Smooth muscle cell (in vitro differentiated cells): ENCODE measurements around the gene ZNF445. TPM values are rescaled to one million over a fixed set of nuclear protein-coding genes. Genes with fewer than 3 reads are reported as not detected.

Source experiments
- DNase-seq: peaks from one replicate; lab custom pipeline; 2025; ENCODE audit not compliant: unreplicated experiment; lab: John Stamatoyannopoulos, UW
- H2AFZ ChIP-seq: fragments of 200-600 bp; sonication (generic); 2 replicates; pipeline ENCODE4 v1.6.0; 2016; ENCODE audit warnings: antibody characterized with exemption, low read depth, mild to moderate bottlenecking
- H3F3A ChIP-seq: fragments of 200-600 bp; sonication (generic); 2 replicates; pipeline ENCODE4 v1.6.0; 2017; ENCODE audit warnings: antibody characterized with exemption, low read depth
- H3K27ac ChIP-seq: fragments of 200-600 bp; sonication (generic); 2 replicates; pipeline ENCODE4 v1.5.1; 2016; ENCODE audit warnings: low read depth, mild to moderate bottlenecking
- H3K27me3 ChIP-seq: fragments of 200-600 bp; sonication (generic); 2 replicates; pipeline ENCODE4 v1.6.1; 2016; ENCODE audit warnings: low read depth, mild to moderate bottlenecking
- H3K36me3 ChIP-seq: fragments of 200-600 bp; sonication (generic); 2 replicates; pipeline ENCODE4 v1.5.1; 2016; ENCODE audit warnings: low read depth
- H3K4me1 ChIP-seq: fragments of 200-600 bp; sonication (generic); 2 replicates; pipeline ENCODE4 v1.5.1; 2016; ENCODE audit warnings: low read depth
- H3K4me2 ChIP-seq: fragments of 200-600 bp; sonication (generic); 2 replicates; pipeline ENCODE4 v1.6.0; 2016; ENCODE audit warnings: mild to moderate bottlenecking
- H3K4me3 ChIP-seq: fragments of 200-600 bp; sonication (generic); 2 replicates; pipeline ENCODE4 v1.5.1; 2016; ENCODE audit warnings: mild to moderate bottlenecking
- H3K79me2 ChIP-seq: fragments of 200-600 bp; sonication (generic); 2 replicates; pipeline ENCODE4 v1.6.0; 2016; ENCODE audit warnings: low read depth, mild to moderate bottlenecking
- H3K9ac ChIP-seq: fragments of 200-600 bp; sonication (generic); 2 replicates; pipeline ENCODE4 v1.6.0; 2016; ENCODE audit warnings: low read depth
- H3K9me3 ChIP-seq: fragments of 200-600 bp; sonication (generic); replicated peaks from 2 replicates; pipeline ENCODE4 v1.5.1; 2016; ENCODE audit warnings: low read depth
- H4K20me1 ChIP-seq: fragments of 200-600 bp; sonication (generic); 2 replicates; pipeline ENCODE4 v1.6.0; 2016; ENCODE audit warnings: low read depth
- CTCF ChIP-seq: fragments of 200-600 bp; sonication (generic); IDR thresholded peaks from 2 replicates; pipeline ENCODE4 v1.5.1; 2017; ENCODE audit warnings: borderline replicate concordance, mild to moderate bottlenecking, antibody characterized with exemption; ENCODE audit not compliant: insufficient read depth, poor library complexity, severe bottlenecking
- WGBS: methylation state at CpG from one replicate; pipeline ENCODE4 v1.1.7; 2016; ENCODE audit warnings: low lambda C conversion rate; 5-methylcytosine and 5-hydroxymethylcytosine counted together
- polyA plus RNA-seq: library from polyadenylated mRNA; unstranded; fragments of >200 nt; fragmentation: Nextera tagmentation; extraction: Ambion mirVana; gene quantifications from 2 replicates; pipeline ENCODE4 v1.2.1, GENCODE V29; 2016
- total RNA-seq: library from RNA; depleted of rRNA; stranded (reverse); fragments of >200 nt; gene quantifications from 2 replicates; pipeline ENCODE4 v1.2.3, GENCODE V29; 2014

ZNF445 gene
- total and polyA plus RNA-seq, 2 experiments from 2014 or later: 4.7 to 8.5 TPM

- Histone ChIP-seq H4K20me1 (no peaks in the 10 kb centered on the region), H3F3A (no peaks in the 10 kb centered on the region), H3K4me2 (no peak overlapping the region), H3K4me1 (no peaks in the 10 kb centered on the region), H3K9me3 (peaks cover 15% of the 10 kb centered on the region), H3K9ac (no peak overlapping the region), H3K36me3 (peaks cover 23% of the 10 kb centered on the region), H3K79me2 (peaks cover 3% of the 10 kb centered on the region), H3K27me3 (no peaks in the 10 kb centered on the region), H2AFZ (no peak overlapping the region), H3K4me3 (no peak overlapping the region), H3K27ac (no peak overlapping the region)
- 96% methylated on average over 6 of the region's 6 CpGs for WGBS
- DNase-seq: no peak
- no peak for TF ChIP-seq CTCF
Observed at GRCh38 chr3:44495636-44496415, 18.4 kb upstream of the ZNF445 start.

- WGBS: 100% methylated on average over 1 of the region's 1 CpG
- no peak overlapping the region for H2AFZ ChIP-seq
- no peaks in the 10 kb centered on the region for H4K20me1 ChIP-seq
Observed at GRCh38 chr3:44492496-44492895, 15.0 kb upstream of the ZNF445 start.

GRCh38 chr3:44482721-44483120 lies 5.3 kb upstream of the ZNF445 start:
- TF ChIP-seq CTCF: no peak
- Histone ChIP-seq H3K4me2 (no peak overlapping the region), H3K79me2 (no peaks in the 10 kb centered on the region), H3F3A (no peaks in the 10 kb centered on the region), H3K4me1 (no peaks in the 10 kb centered on the region), H3K36me3 (no peaks in the 10 kb centered on the region), H3K9me3 (no peaks in the 10 kb centered on the region), H3K4me3 (no peak overlapping the region), H3K27me3 (no peaks in the 10 kb centered on the region), H3K27ac (no peak overlapping the region), H3K9ac (no peak overlapping the region), H4K20me1 (no peaks in the 10 kb centered on the region), H2AFZ (no peak overlapping the region)
- DNase-seq: no peak
- WGBS: 62% methylated on average over 1 of the region's 1 CpG

More at GRCh38 chr3:44492496-44492895, 15.0 kb upstream of the ZNF445 start:
- TF ChIP-seq CTCF: no peak
- Histone ChIP-seq H3K4me3 (no peak overlapping the region), H3K4me2 (no peak overlapping the region), H3K36me3 (no peaks in the 10 kb centered on the region), H3K79me2 (peaks cover 3% of the 10 kb centered on the region), H3F3A (no peaks in the 10 kb centered on the region), H3K27me3 (no peaks in the 10 kb centered on the region), H3K9ac (no peak overlapping the region), H3K4me1 (no peaks in the 10 kb centered on the region), H3K27ac (no peak overlapping the region), H3K9me3 (no peaks in the 10 kb centered on the region)
- DNase-seq: no peak

- TF ChIP-seq CTCF: no peak
- Histone ChIP-seq H2AFZ (no peak overlapping the region), H4K20me1 (peaks cover 15% of the 10 kb centered on the region), H3F3A (peaks cover 9% of the 10 kb centered on the region), H3K4me1 (no peaks in the 10 kb centered on the region), H3K4me3 (no peak overlapping the region), H3K9me3 (no peaks in the 10 kb centered on the region), H3K36me3 (no peaks in the 10 kb centered on the region), H3K9ac (no peak overlapping the region), H3K79me2 (peaks cover 36% of the 10 kb centered on the region), H3K4me2 (no peak overlapping the region), H3K27ac (no peak overlapping the region), H3K27me3 (no peaks in the 10 kb centered on the region)
- no peak for DNase-seq
- 97% methylated on average over 2 of the region's 2 CpGs for WGBS
Observed at GRCh38 chr3:44478606-44479094, 1.2 kb upstream of the ZNF445 start.
